BLaER1 (cell line): ENCODE results near the gene SLC48A1.

Experiments used
- H3K27ac ChIP-seq: shearing (Covaris generic); formaldehyde crosslinking; 2 replicates; pipeline ENCODE4 v1.8.1; 2022
- H3K27me3 ChIP-seq: shearing (Covaris generic); formaldehyde crosslinking; 2 replicates; pipeline ENCODE4 v1.8.1; 2022
- H3K36me3 ChIP-seq: shearing (Covaris generic); formaldehyde crosslinking; 2 replicates; pipeline ENCODE4 v1.8.1; 2022
- H3K4me1 ChIP-seq: shearing (Covaris generic); formaldehyde crosslinking; 2 replicates; pipeline ENCODE4 v1.8.1; 2022
- H3K4me2 ChIP-seq: shearing (Covaris generic); formaldehyde crosslinking; 2 replicates; pipeline ENCODE4 v1.8.1; 2022
- H3K4me3 ChIP-seq: shearing (Covaris generic); formaldehyde crosslinking; 2 replicates; pipeline ENCODE4 v1.8.1; 2022
- H3K9ac ChIP-seq: shearing (Covaris generic); formaldehyde crosslinking; 2 replicates; pipeline ENCODE4 v1.8.1; 2022
- H3K9me3 ChIP-seq: shearing (Covaris generic); formaldehyde crosslinking; 2 replicates; pipeline ENCODE4 v1.8.1; 2022
- H4K20me1 ChIP-seq: shearing (Covaris generic); formaldehyde crosslinking; 2 replicates; pipeline ENCODE4 v1.8.1; 2022
- Cebpa-rat ChIP-seq: shearing (Covaris generic); IDR thresholded peaks from 2 replicates; pipeline ENCODE4 v1.8.1; 2022

SLC48A1 gene

GRCh38 chr12:47773062-47773857, at the start of gene SLC48A1:
SLC48A1 (plus strand) TSS chr12:47773238; CDS start chr12:47773305, 67 bp downstream.
- H3K9me3 ChIP-seq: no peaks in the 10 kb centered on the region
- peak within 1 kb of the TSS; percentile 94 for H3K4me2 ChIP-seq
- H3K27me3 ChIP-seq: no peaks in the 10 kb centered on the region
- no peaks in the 10 kb centered on the region for H3K36me3 ChIP-seq
- peak within 1 kb of the TSS; percentile 82 for H3K27ac ChIP-seq
- peak within 1 kb of the TSS; percentile 82 for H3K9ac ChIP-seq
- H4K20me1 ChIP-seq: peaks cover 29% of the 10 kb centered on the region
- H3K4me1 ChIP-seq: peaks cover 56% of the 10 kb centered on the region
- peak within 1 kb of the TSS; percentile 83 for H3K4me3 ChIP-seq
- TF ChIP-seq Cebpa-rat: no peak

DNA sequence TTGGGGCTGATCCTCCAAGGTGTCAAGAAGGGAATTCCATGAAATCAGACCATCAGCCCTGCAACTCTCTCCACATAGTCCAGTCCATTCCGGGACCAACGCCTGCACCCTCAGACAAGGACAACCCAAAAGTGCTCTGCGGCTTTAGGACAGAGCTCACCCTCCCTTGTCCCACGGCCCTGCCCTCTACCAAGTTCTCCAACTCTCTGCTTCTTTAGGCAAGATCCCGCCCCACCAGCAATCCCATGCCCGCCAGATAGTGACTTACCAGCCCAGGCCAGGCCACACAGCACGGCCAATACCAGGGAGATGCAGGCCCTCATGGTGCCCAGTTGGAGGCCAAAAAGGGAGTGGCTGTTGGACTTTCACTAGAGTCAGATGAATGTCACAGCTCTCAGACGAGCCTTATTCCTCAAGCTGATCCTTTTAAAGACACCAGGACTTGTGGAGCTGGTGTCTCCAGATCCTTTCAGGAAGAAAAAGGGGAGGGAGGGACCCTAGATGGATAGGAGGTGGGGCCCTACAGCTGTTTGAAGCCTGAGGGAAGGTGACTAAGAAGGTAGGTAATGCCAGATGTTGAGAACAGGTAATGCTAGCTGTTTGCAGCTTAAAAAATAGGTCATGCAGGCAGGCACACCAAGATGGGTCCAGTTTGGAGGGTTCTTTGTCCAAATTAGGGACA, 47.8 kb upstream of the SLC48A1 start, which contains the start of gene ENDOU:
ENDOU (minus strand) TSS at position 400 of the 682 bp plus-strand sequence; CDS start at position 323, 77 bp downstream.
- H3K4me2 ChIP-seq: peak within 1 kb of the TSS; percentile 76
- H3K9ac ChIP-seq: no peak within 1 kb of the TSS
- no peaks in the 10 kb centered on the region for H3K36me3 ChIP-seq
- H3K27me3 ChIP-seq: no peaks in the 10 kb centered on the region
- no peaks in the 10 kb centered on the region for H4K20me1 ChIP-seq
- H3K27ac ChIP-seq: peak within 1 kb of the TSS; percentile 12; the same call in 1 of the 2 replicates
- H3K4me3 ChIP-seq: no peak within 1 kb of the TSS
- TF ChIP-seq Cebpa-rat: no peak
- H3K9me3 ChIP-seq: no peaks in the 10 kb centered on the region
- H3K4me1 ChIP-seq: peaks cover 55% of the 10 kb centered on the region

- Histone ChIP-seq H3K27me3 (no peaks in the 10 kb centered on the region), H3K9ac (no peak overlapping the region), H3K36me3 (no peaks in the 10 kb centered on the region), H3K9me3 (no peaks in the 10 kb centered on the region), H3K4me3 (no peak overlapping the region), H3K27ac (peak overlapping the region; percentile 12; the same call in 1 of the 2 replicates), H3K4me2 (peak overlapping the region; percentile 76), H3K4me1 (peaks cover 52% of the 10 kb centered on the region), H4K20me1 (no peaks in the 10 kb centered on the region)
- no peak for TF ChIP-seq Cebpa-rat
Observed at GRCh38 chr12:47725893-47726292, 47.1 kb upstream of the SLC48A1 start.

GRCh38 chr12:47729233-47729632, 43.8 kb upstream of the SLC48A1 start:
- Histone ChIP-seq H3K27ac (no peak overlapping the region), H3K36me3 (no peaks in the 10 kb centered on the region), H4K20me1 (no peaks in the 10 kb centered on the region), H3K9me3 (no peaks in the 10 kb centered on the region), H3K4me1 (peaks cover 32% of the 10 kb centered on the region), H3K4me3 (no peak overlapping the region), H3K4me2 (no peak overlapping the region), H3K27me3 (no peaks in the 10 kb centered on the region), H3K9ac (no peak overlapping the region)
- no peak for TF ChIP-seq Cebpa-rat

GRCh38 chr12:47730341-47730744, 42.7 kb upstream of the SLC48A1 start:
- H3K27ac ChIP-seq: no peak overlapping the region

DNA sequence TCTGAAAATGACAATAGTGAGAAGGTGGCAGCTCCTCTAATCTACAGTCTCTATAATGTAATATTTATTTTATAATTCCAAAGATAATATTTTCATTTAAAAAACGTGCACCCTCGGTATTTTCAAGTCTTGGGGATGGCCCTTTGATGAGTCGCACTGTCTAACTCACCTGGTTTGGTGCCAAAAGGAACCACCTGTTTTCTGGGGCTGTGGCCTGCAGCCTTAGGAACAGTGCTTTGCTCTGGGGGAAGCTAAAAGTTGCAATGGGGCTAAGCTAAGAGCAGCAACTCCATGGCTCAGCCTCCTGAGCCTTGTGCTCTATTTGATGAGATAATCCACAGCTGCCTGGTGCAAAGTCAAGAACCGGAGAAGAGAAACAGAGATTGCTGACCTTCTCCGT, 41.3 kb upstream of the SLC48A1 start:
- no peak overlapping the region for H3K27ac ChIP-seq
- H3K36me3 ChIP-seq: no peaks in the 10 kb centered on the region; the same call in 1 of the 2 replicates
- H3K9me3 ChIP-seq: no peaks in the 10 kb centered on the region
- TF ChIP-seq Cebpa-rat: no peak
- no peak overlapping the region for H3K9ac ChIP-seq
- H3K4me2 ChIP-seq: no peak overlapping the region
- H3K4me1 ChIP-seq: peaks cover 32% of the 10 kb centered on the region
- H3K4me3 ChIP-seq: no peak overlapping the region
- no peaks in the 10 kb centered on the region for H3K27me3 ChIP-seq
- no peaks in the 10 kb centered on the region for H4K20me1 ChIP-seq

More at GRCh38 chr12:47730341-47730744, 42.7 kb upstream of the SLC48A1 start:
- Histone ChIP-seq H3K4me1 (peaks cover 35% of the 10 kb centered on the region), H3K27me3 (no peaks in the 10 kb centered on the region), H3K9me3 (no peaks in the 10 kb centered on the region), H3K9ac (no peak overlapping the region), H3K4me2 (no peak overlapping the region), H3K4me3 (no peak overlapping the region), H4K20me1 (no peaks in the 10 kb centered on the region), H3K36me3 (no peaks in the 10 kb centered on the region)
- TF ChIP-seq Cebpa-rat: no peak

- no peak overlapping the region for H3K9ac ChIP-seq
- H3K36me3 ChIP-seq: no peaks in the 10 kb centered on the region; the same call in 1 of the 2 replicates
- no peak for TF ChIP-seq Cebpa-rat
- H3K4me2 ChIP-seq: no peak overlapping the region
- no peaks in the 10 kb centered on the region for H4K20me1 ChIP-seq
- no peak overlapping the region for H3K27ac ChIP-seq
- H3K27me3 ChIP-seq: no peaks in the 10 kb centered on the region
- H3K9me3 ChIP-seq: no peaks in the 10 kb centered on the region
- no peak overlapping the region for H3K4me3 ChIP-seq
- peaks cover 32% of the 10 kb centered on the region for H3K4me1 ChIP-seq
Observed at GRCh38 chr12:47732504-47732903, 40.5 kb upstream of the SLC48A1 start.

DNA sequence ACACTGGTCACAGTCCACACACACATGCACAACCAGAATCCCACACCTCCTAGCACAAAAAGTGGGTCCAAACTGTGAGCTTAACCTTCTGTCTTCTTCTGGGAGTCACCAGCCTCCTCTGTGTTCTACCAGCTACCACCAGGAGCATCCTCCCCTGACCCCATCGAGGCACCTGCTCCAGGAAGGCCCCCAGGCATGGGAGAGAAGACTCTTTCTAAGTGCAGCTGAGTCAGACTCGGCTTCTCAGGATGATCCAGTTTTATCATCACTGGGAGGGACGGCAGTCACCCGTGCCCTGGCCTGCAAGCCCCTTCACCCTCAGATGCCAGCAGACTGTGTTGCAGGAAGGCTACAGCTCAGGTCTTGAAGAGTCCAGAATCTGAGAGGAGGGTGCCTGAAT, 39.9 kb upstream of the SLC48A1 start:
- Histone ChIP-seq H3K27ac (no peak overlapping the region), H4K20me1 (no peaks in the 10 kb centered on the region), H3K36me3 (no peaks in the 10 kb centered on the region; the same call in 1 of the 2 replicates), H3K4me2 (no peak overlapping the region), H3K4me1 (peaks cover 36% of the 10 kb centered on the region), H3K9ac (no peak overlapping the region), H3K4me3 (no peak overlapping the region), H3K27me3 (no peaks in the 10 kb centered on the region), H3K9me3 (no peaks in the 10 kb centered on the region)
- TF ChIP-seq Cebpa-rat: no peak

- H3K9ac ChIP-seq: no peak overlapping the region
- H3K27me3 ChIP-seq: no peaks in the 10 kb centered on the region
- H3K4me3 ChIP-seq: no peak overlapping the region
- peak overlapping the region; percentile 30; the same call in 1 of the 2 replicates for H3K27ac ChIP-seq
- TF ChIP-seq Cebpa-rat: no peak
- no peaks in the 10 kb centered on the region; the same call in 1 of the 2 replicates for H3K36me3 ChIP-seq
- H4K20me1 ChIP-seq: no peaks in the 10 kb centered on the region
- H3K9me3 ChIP-seq: no peaks in the 10 kb centered on the region
- H3K4me1 ChIP-seq: peaks cover 49% of the 10 kb centered on the region
- peak overlapping the region; percentile 40 for H3K4me2 ChIP-seq
Observed at GRCh38 chr12:47734725-47735480, 38.1 kb upstream of the SLC48A1 start.
